GM19468 (cell line): ENCODE measurements around the gene SEZ6L2.
"Not testable (repeated sequence)": the region's sequence is repeated elsewhere in the genome, so short reads cannot be mapped to it uniquely, and the experiment has no call there.

ENCODE experiments used
- ATAC-seq: cut with Tn5 transposase; IDR thresholded peaks from one replicate; pipeline ENCODE4 v1.9.1; 2021; ENCODE audit warnings: mild to moderate bottlenecking, moderate library complexity, moderate number of reproducible peaks; ENCODE audit not compliant: unreplicated experiment; ENCODE audit errors: extremely low read depth

Gene SEZ6L2

GRCh38 chr16:29899516-29900101 is at the start of gene SEZ6L2:
Gene SEZ6L2 (minus strand): TSS chr16:29899550. CDS start chr16:29899019, 531 bp downstream.
- no peak for ATAC-seq

- no peak for ATAC-seq
Observed at GRCh38 chr16:29947897-29948296, 48.5 kb upstream of the SEZ6L2 start.

GRCh38 chr16:29943846-29944799 is 44.8 kb upstream of the SEZ6L2 start:
- ATAC-seq: no peak

DNA sequence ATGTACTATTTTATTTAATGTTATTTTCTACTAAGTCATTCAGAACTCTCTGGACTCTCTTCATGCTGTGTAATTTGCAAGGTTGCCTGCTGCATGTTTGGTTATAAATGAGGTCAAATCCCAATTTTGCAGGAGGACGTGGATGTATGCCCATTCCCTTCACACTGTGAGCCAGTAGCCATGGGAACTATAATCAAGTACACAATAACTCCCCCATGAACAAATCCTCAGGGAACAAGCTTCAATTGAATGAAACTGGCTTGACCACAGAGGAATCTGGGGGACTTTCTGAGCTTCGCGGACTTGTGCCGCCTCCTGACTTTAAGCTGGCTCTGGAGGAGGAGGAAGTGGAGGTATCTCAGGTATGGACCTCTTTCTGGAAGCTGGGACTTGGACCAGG is 41.3 kb upstream of the SEZ6L2 start:
- no peak for ATAC-seq

DNA sequence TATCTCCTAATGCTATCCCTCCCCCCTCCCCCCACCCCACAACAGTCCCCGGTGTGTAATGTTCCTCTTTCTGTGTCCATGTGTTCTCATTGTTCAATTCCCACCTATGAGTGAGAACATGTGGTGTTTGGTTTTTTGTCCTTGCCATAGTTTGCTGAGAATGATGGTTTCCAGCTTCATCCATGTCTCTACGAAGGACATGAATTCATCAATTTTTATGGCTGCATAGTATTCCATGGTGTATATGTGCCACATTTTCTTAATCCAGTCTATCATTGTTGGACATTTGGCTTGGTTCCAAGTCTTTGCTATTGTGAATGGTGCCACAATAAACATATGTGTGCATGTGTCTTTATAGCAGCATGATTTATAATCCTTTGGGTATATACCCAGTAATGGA is 32.4 kb upstream of the SEZ6L2 start:
- not testable (repeated sequence) for ATAC-seq

- ATAC-seq: no peak
Observed at GRCh38 chr16:29927070-29927905, 27.9 kb upstream of the SEZ6L2 start.

DNA sequence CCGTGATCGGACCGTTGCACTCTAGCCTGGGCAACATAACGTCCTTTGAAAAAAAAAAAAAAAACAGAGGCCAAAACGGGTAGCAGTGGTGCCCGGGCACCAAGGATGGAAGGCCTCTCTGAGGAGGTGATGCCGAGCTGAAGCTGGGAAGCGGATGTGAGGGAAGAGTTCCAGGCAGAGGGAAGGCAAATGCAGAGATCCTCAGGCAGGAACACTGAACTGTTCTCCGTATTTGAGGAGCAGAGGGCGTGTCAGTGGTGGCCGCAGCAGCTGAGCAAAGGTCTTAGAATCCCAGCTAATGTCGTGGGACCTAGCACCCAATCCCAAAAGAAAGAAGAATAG is 27.3 kb upstream of the SEZ6L2 start:
- no peak for ATAC-seq

- peak; percentile 90 for ATAC-seq
Observed at GRCh38 chr16:29925781-29926710, 26.7 kb upstream of the SEZ6L2 start, which contains the start of gene KCTD13. Gene KCTD13 (minus strand): TSS chr16:29926226. CDS start chr16:29926033, 193 bp downstream.

GRCh38 chr16:29925105-29925756 is 25.9 kb upstream of the SEZ6L2 start:
- ATAC-seq: no peak

DNA sequence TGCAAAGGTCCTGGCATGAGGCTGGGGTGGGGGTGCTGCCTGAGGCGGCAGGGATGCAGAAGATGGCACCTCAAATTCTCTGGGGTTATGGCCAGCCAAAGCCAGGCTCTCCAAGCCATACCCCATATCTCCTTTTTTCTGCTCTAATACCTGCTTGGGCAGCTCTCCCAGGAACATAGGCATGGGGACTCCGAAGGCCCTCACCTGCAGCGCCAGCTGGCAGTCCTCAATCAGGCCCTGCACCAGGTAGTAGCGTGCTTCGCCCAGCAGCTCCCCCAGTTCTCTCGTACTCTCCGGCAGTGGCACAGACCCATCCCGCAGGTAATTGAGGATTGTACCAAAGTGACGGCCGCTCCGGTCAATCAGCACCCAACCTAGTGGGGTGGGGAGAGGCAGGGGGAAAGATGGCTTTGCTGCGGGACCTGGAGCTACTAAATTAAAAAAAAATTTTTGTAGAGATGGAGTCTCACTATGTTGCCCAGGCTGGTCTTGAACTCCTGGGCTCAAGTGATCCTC is 23.7 kb upstream of the SEZ6L2 start:
- ATAC-seq: no peak

GRCh38 chr16:29922326-29922725 is 23.0 kb upstream of the SEZ6L2 start:
- ATAC-seq: no peak

GRCh38 chr16:29921034-29921385 is 21.7 kb upstream of the SEZ6L2 start:
- no peak for ATAC-seq

GRCh38 chr16:29920288-29921033 is 21.1 kb upstream of the SEZ6L2 start:
- ATAC-seq: no peak

GRCh38 chr16:29916979-29917378 is 17.6 kb upstream of the SEZ6L2 start:
- no peak for ATAC-seq

- ATAC-seq: no peak
Observed at GRCh38 chr16:29915590-29916247, 16.4 kb upstream of the SEZ6L2 start.

- ATAC-seq: no peak
Observed at GRCh38 chr16:29913514-29913913, 14.2 kb upstream of the SEZ6L2 start.

GRCh38 chr16:29912087-29912486 is 12.7 kb upstream of the SEZ6L2 start:
- ATAC-seq: no peak

DNA sequence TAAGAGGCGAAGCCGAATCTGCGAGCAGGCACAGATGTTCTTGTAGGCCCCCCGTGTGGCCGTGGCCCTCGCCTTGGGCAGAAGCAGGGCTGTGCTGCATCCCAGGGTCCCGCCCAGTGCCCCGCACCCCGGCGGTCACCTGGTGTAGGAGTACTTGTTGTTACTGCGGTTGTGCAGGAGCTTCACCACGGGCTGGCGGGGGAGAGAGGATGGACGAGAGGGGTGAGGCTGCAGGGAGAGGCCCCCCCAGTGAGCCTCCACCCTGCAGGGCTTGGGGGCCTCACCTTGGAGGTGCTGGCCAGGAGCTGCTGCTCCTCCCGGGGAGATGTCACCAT is 12.3 kb upstream of the SEZ6L2 start:
- no peak for ATAC-seq
